Measurements from ENCODE around the gene CCDC167. TPM values are rescaled to one million over a fixed set of nuclear protein-coding genes. Genes with fewer than 3 reads are reported as not detected.

Gene CCDC167
- total and polyA plus RNA-seq, 10 of the 15 experiments (the other 5 are each of a cell fraction or from before 2014, with no cell fraction given), result 74.9 to 380 (median 137) TPM

GRCh38 chr6:37537548-37537947 is 37.9 kb upstream of the CCDC167 start:
- ChIA-PET CTCF (interaction anchor here (0.6 to 12.7 kb wide), 22 partner anchors 10 to 212 kb away, joined by 3 to 590 read pairs (median 8); no protein-coding TSS in a partner anchor), SMC1A (ENCODE audit: uncharacterized antibody, unreplicated experiment) (interaction anchor here (0.8 to 13.3 kb wide), 25 partner anchors 10 to 254 kb away, joined by 3 to 346 read pairs (median 7); partner anchors contain the start of gene CCDC167), POLR2A (interaction anchor here (0.7 to 3.6 kb wide), 9 partner anchors 11 to 100 kb away, joined by 3 to 46 read pairs (median 6); no protein-coding TSS in a partner anchor), RAD21 (ENCODE audit: unreplicated experiment) (interaction anchor here (0.8 to 6.2 kb wide), 17 partner anchors 20 to 161 kb away, joined by 3 to 266 read pairs (median 7); no protein-coding TSS in a partner anchor)
- ATAC-seq (peak; percentile 20; the same call in 2 of the 3 replicates), DNase-seq (ENCODE audit: low read depth, low spot score) (no peak), FAIRE-seq (no peak)
- Histone ChIP-seq H3K4me2 (ENCODE audit: control insufficient read depth, insufficient read depth) (no peak overlapping the region), H3K9ac (ENCODE audit: control insufficient read depth, insufficient read depth, low read length) (no peak overlapping the region), H3K4me1 (ENCODE audit: control insufficient read depth, insufficient read depth, low read length) (no peaks in the 10 kb centered on the region), H3K9me3 (replicated peaks; ENCODE audit: control insufficient read depth, insufficient read depth, low read length) (no peaks in the 10 kb centered on the region), H4K20me1 (ENCODE audit: control insufficient read depth, insufficient read depth) (no peaks in the 10 kb centered on the region), H3K79me2 (ENCODE audit: control insufficient read depth, insufficient read depth, low read length) (no peaks in the 10 kb centered on the region), H3K27me3 (replicated peaks in 1 of 2; ENCODE audit: control insufficient read depth in 2 of 2, insufficient read depth in 2 of 2, low read length in 1 of 2) (no peaks in the 10 kb centered on the region), H2AFZ (ENCODE audit: control insufficient read depth, low read depth, low read length) (no peak overlapping the region), H3K36me3 (ENCODE audit: control insufficient read depth in 2 of 2, insufficient read depth in 2 of 2, low read length in 1 of 2) (no peaks in the 10 kb centered on the region), H3K27ac (ENCODE audit: control insufficient read depth, insufficient read depth) (no peak overlapping the region), H3K4me3 (no peak overlapping the region)
- intact Hi-C loops (cut with micrococcal nuclease; ENCODE audit: unreplicated experiment), result loop anchor here (5.0 kb wide), 2 partner anchors 55 to 155 kb away; no protein-coding TSS in a partner anchor
- in situ Hi-C loops (cut with MboI), result loop anchor here (5.0 kb wide), 1 partner anchor 155 kb away; no protein-coding TSS in a partner anchor
- TF ChIP-seq ZBTB4 (CRISPR knock-in tag; IDR thresholded peaks at IDR 0.05) (no peak), CREB1 (IDR thresholded peaks at IDR 0.05; ENCODE audit: low read depth) (no peak), STAT1 (conservative IDR thresholded peaks at IDR 0.05) (no peak), EP300 (IDR thresholded peaks at IDR 0.05; ENCODE audit: borderline replicate concordance in 1 of 2, control insufficient read depth in 1 of 2, low read depth in 2 of 2, low read length in 2 of 2) (no peak), KAT2A (conservative IDR thresholded peaks at IDR 0.05; ENCODE audit: control insufficient read depth, low read depth, low read length) (no peak), ZNF384 (IDR thresholded peaks at IDR 0.05; ENCODE audit: borderline replicate concordance, low read depth, low read length) (no peak), NR2C1 (IDR thresholded peaks at IDR 0.05) (no peak), CEBPZ (IDR thresholded peaks at IDR 0.05; ENCODE audit: low read depth, low read length) (no peak), FOS (IDR thresholded peaks at IDR 0.05; ENCODE audit: borderline replicate concordance, extremely low read depth, insufficient read length) (no peak), BCLAF1 (IDR thresholded peaks at IDR 0.05) (no peak)
- 90% methylated on average over 5 of the region's 5 CpGs for WGBS (ENCODE audit: insufficient coverage, insufficient replicate concordance, low lambda C conversion rate, missing lambda C conversion rate)
- no TSS peak for BruUV-seq (replicated peaks)
